ENCODE measurements around the gene TEKT5.
"Not testable (repeated sequence)": the region's sequence is repeated elsewhere in the genome, so short reads cannot be mapped to it uniquely, and the experiment has no call there.

TEKT5 gene

GRCh38 chr16:10684511-10685151 lies 10.1 kb downstream of the TEKT5 start:
- no peak for DNase-seq

- no peak for DNase-seq
Measured at GRCh38 chr16:10683170-10683569, 11.6 kb downstream of the TEKT5 start.

- DNase-seq: no peak
Measured at GRCh38 chr16:10682604-10683003, 12.1 kb downstream of the TEKT5 start.

- DNase-seq: no peak
Measured at GRCh38 chr16:10681310-10682308, 13.1 kb downstream of the TEKT5 start.

- DNase-seq: no peak
Measured at GRCh38 chr16:10679921-10680320, 14.8 kb downstream of the TEKT5 start.

GRCh38 chr16:10679441-10679840 lies 15.3 kb downstream of the TEKT5 start:
- DNase-seq: not testable (repeated sequence)

GRCh38 chr16:10678655-10679054 lies 16.1 kb downstream of the TEKT5 start:
- DNase-seq: no peak

GRCh38 chr16:10676284-10676683 lies 18.4 kb downstream of the TEKT5 start:
- no peak for DNase-seq

GRCh38 chr16:10675861-10676260 lies 18.9 kb downstream of the TEKT5 start:
- DNase-seq: no peak

GRCh38 chr16:10675216-10675615 lies 19.5 kb downstream of the TEKT5 start:
- no peak for DNase-seq

- no peak for DNase-seq
Measured at GRCh38 chr16:10671729-10672128, 23.0 kb downstream of the TEKT5 start.

- DNase-seq: no peak
Measured at GRCh38 chr16:10669791-10670190, 24.9 kb downstream of the TEKT5 start.

- DNase-seq: peak; percentile 5
Measured at GRCh38 chr16:10668322-10669045, 26.2 kb downstream of the TEKT5 start.

GRCh38 chr16:10667239-10667638 lies 27.5 kb downstream of the TEKT5 start:
- DNase-seq: no peak

GRCh38 chr16:10666291-10666690 lies 28.4 kb downstream of the TEKT5 start:
- DNase-seq: no peak

- DNase-seq: no peak
Measured at GRCh38 chr16:10665166-10665565, 29.6 kb downstream of the TEKT5 start.

- no peak for DNase-seq
Measured at GRCh38 chr16:10664720-10665126, 30.0 kb downstream of the TEKT5 start.

- DNase-seq: no peak
Measured at GRCh38 chr16:10663744-10664143, 31.0 kb downstream of the TEKT5 start.

GRCh38 chr16:10663146-10663545 lies 31.6 kb downstream of the TEKT5 start:
- no peak for DNase-seq

- no peak for DNase-seq
Measured at GRCh38 chr16:10662212-10662611, 32.5 kb downstream of the TEKT5 start.

- no peak for DNase-seq
Measured at GRCh38 chr16:10661737-10662136, 33.0 kb downstream of the TEKT5 start.

- DNase-seq: no peak
Measured at GRCh38 chr16:10660950-10661635, 33.6 kb downstream of the TEKT5 start.

GRCh38 chr16:10658943-10659342 lies 35.8 kb downstream of the TEKT5 start:
- no peak for DNase-seq

All from KG1 (cell line).